Neural cell (in vitro differentiated cells): ENCODE measurements around the gene TMEM259. TPM values are rescaled to one million over a fixed set of nuclear protein-coding genes. Genes with fewer than 3 reads are reported as not detected.
A peak's percentile ranks its signal among the peaks of the same experiment; 100 is the strongest.

ENCODE experiments used
- H2AFZ ChIP-seq: fragments of 200-600, 300-800 bp; sonication (generic), shearing (Covaris generic); 2 replicates; pipeline ENCODE4 v1.6.0; 2014; ENCODE audit warnings: low read depth, mild to moderate bottlenecking, antibody characterized with exemption, low read length, moderate library complexity
- H3F3A ChIP-seq: fragments of 200-600 bp; shearing (Covaris generic); 2 replicates; pipeline ENCODE4 v1.6.1; 2016; ENCODE audit warnings: mild to moderate bottlenecking, moderate library complexity, mixed read lengths, antibody characterized with exemption, low read length; ENCODE audit not compliant: insufficient read depth, poor library complexity, severe bottlenecking
- H3K27ac ChIP-seq: fragments of 200-600, 300-800 bp; sonication (generic), shearing (Covaris generic); 2 replicates; pipeline ENCODE4 v1.5.1; 2014; ENCODE audit warnings: mild to moderate bottlenecking, low read length, moderate library complexity
- H3K27me3 ChIP-seq: fragments of 300-800, 200-600 bp; sonication (generic), shearing (Covaris generic); 2 replicates; pipeline ENCODE4 v1.6.0; 2014; ENCODE audit warnings: mild to moderate bottlenecking, low read depth, low read length, moderate library complexity; ENCODE audit not compliant: insufficient read depth
- H3K36me3 ChIP-seq: fragments of 300-800, 200-600 bp; sonication (generic), shearing (Covaris generic); 2 replicates; pipeline ENCODE4 v1.5.1; 2014; ENCODE audit warnings: mild to moderate bottlenecking, antibody characterized with exemption, low read length, moderate library complexity; ENCODE audit not compliant: insufficient read depth
- H3K4me2 ChIP-seq: fragments of 300-800, 200-600 bp; sonication (generic), shearing (Covaris generic); 2 replicates; pipeline ENCODE4 v1.6.0; 2014; ENCODE audit warnings: mild to moderate bottlenecking, low read length
- H3K4me3 ChIP-seq: fragments of 300-800, 200-600 bp; sonication (generic), shearing (Covaris generic); 2 replicates; pipeline ENCODE4 v1.5.1; 2014; ENCODE audit warnings: mild to moderate bottlenecking, low read length, moderate library complexity
- H3K79me2 ChIP-seq: fragments of 200-600 bp; shearing (Covaris generic); replicated peaks from 2 replicates; pipeline ENCODE4 v1.6.0; 2014; ENCODE audit warnings: mild to moderate bottlenecking, low read length, moderate library complexity; ENCODE audit not compliant: insufficient read depth
- H3K9ac ChIP-seq: fragments of 300-800, 200-600 bp; sonication (generic), shearing (Covaris generic); 2 replicates; pipeline ENCODE4 v1.6.1; 2016; ENCODE audit warnings: mild to moderate bottlenecking, low read length, mixed read lengths
- H3K9me2 ChIP-seq: fragments of 200-600 bp; shearing (Covaris generic); 2 replicates; pipeline ENCODE4 v1.6.1; 2016; ENCODE audit warnings: mild to moderate bottlenecking, low read length, mixed read lengths; ENCODE audit not compliant: insufficient read depth
- H3K9me3 ChIP-seq: fragments of 200-600, 300-800 bp; sonication (generic), shearing (Covaris generic); 2 replicates; pipeline ENCODE4 v1.6.1; 2016; ENCODE audit warnings: mild to moderate bottlenecking, mixed run types, low read length, moderate library complexity, mixed read lengths
- H4K20me1 ChIP-seq: fragments of 200-600 bp; shearing (Covaris generic); 2 replicates; pipeline ENCODE4 v1.6.1; 2016; ENCODE audit warnings: mild to moderate bottlenecking, mixed run types; ENCODE audit not compliant: insufficient read depth
- EP300 ChIP-seq: fragments of 450-650 bp; conservative IDR thresholded peaks from 2 replicates; pipeline ENCODE4 v1.6.1; 2014; ENCODE audit warnings: antibody characterized with exemption, mild to moderate bottlenecking, moderate library complexity; ENCODE audit not compliant: poor library complexity, severe bottlenecking
- EZH2 ChIP-seq: fragments of 200-600, 300-800 bp; shearing (Covaris generic), sonication (generic); IDR thresholded peaks from 2 replicates; pipeline ENCODE4 v1.6.1; 2014; ENCODE audit warnings: antibody characterized with exemption, low read length, borderline replicate concordance, mild to moderate bottlenecking; ENCODE audit not compliant: insufficient read depth, poor library complexity, severe bottlenecking
- MXI1 ChIP-seq: fragments of 450-650 bp; conservative IDR thresholded peaks from 2 replicates; pipeline ENCODE4 v1.6.1; 2014; ENCODE audit warnings: antibody characterized with exemption, mild to moderate bottlenecking; ENCODE audit not compliant: poor library complexity, severe bottlenecking
- POLR2AphosphoS5 ChIP-seq: IDR thresholded peaks from 2 replicates; pipeline ENCODE4 v1.6.1; 2012
- RAD21 ChIP-seq: fragments of 450-650 bp; conservative IDR thresholded peaks from 2 replicates; pipeline ENCODE4 v1.6.1; 2014; ENCODE audit warnings: antibody characterized with exemption, mild to moderate bottlenecking, moderate library complexity
- REST ChIP-seq: IDR thresholded peaks from 2 replicates; pipeline ENCODE4 v1.6.1; 2012; ENCODE audit warnings: borderline replicate concordance
- SMC3 ChIP-seq: fragments of 450-650 bp; conservative IDR thresholded peaks from 2 replicates; pipeline ENCODE4 v1.6.1; 2014; ENCODE audit warnings: antibody characterized with exemption, mild to moderate bottlenecking, moderate library complexity; ENCODE audit not compliant: poor library complexity
- TAF1 ChIP-seq: IDR thresholded peaks from 2 replicates; pipeline ENCODE4 v1.6.1; 2012; ENCODE audit warnings: low read depth
- polyA plus RNA-seq: library from polyadenylated mRNA; depleted of rRNA; stranded (reverse); fragments of >200 nt; gene quantifications from 2 replicates; pipeline ENCODE4 v1.2.3, GENCODE V29; 2014
- TF ChIP-seq, protein P1 (sequence below): fragments of 450-650 bp; IDR thresholded peaks from 2 replicates; pipeline ENCODE4 v1.5.1; 2014; ENCODE audit warnings: antibody characterized with exemption, mild to moderate bottlenecking, moderate library complexity; ENCODE audit not compliant: poor library complexity, severe bottlenecking

TMEM259 gene
- polyA plus RNA-seq, 1 donor from 2014 or later = 176 TPM

- Histone ChIP-seq H3K9ac (no peak overlapping the region), H3K9me2 (no peaks in the 10 kb centered on the region), H3K4me2 (no peak overlapping the region), H3K4me3 (no peak overlapping the region), H2AFZ (no peak overlapping the region), H3K79me2 (no peaks in the 10 kb centered on the region), H3F3A (no peaks in the 10 kb centered on the region), H3K27ac (no peak overlapping the region), H3K9me3 (no peaks in the 10 kb centered on the region), H3K27me3 (peaks cover 25% of the 10 kb centered on the region), H4K20me1 (no peaks in the 10 kb centered on the region), H3K36me3 (no peaks in the 10 kb centered on the region)
- no peak for TF ChIP-seq REST
Measured at GRCh38 chr19:1002600-1002999, 18.3 kb downstream of the TMEM259 start.

GRCh38 chr19:1001538-1002166 is 19.3 kb downstream of the TMEM259 start:
- Histone ChIP-seq H3F3A (no peaks in the 10 kb centered on the region), H3K79me2 (no peaks in the 10 kb centered on the region), H3K27ac (no peak overlapping the region), H3K9me2 (no peaks in the 10 kb centered on the region), H3K27me3 (peaks cover 25% of the 10 kb centered on the region), H3K4me3 (no peak overlapping the region), H3K36me3 (no peaks in the 10 kb centered on the region), H4K20me1 (no peaks in the 10 kb centered on the region), H3K4me2 (no peak overlapping the region), H3K9ac (no peak overlapping the region), H3K9me3 (no peaks in the 10 kb centered on the region), H2AFZ (no peak overlapping the region)
- TF ChIP-seq POLR2AphosphoS5 (no peak), EZH2 (no peak), TAF1 (no peak), MXI1 (peak; percentile 23), SMC3 (peak; percentile 84), EP300 (no peak), REST (no peak), RAD21 (peak; percentile 81)
- TF ChIP-seq, protein P1, sequence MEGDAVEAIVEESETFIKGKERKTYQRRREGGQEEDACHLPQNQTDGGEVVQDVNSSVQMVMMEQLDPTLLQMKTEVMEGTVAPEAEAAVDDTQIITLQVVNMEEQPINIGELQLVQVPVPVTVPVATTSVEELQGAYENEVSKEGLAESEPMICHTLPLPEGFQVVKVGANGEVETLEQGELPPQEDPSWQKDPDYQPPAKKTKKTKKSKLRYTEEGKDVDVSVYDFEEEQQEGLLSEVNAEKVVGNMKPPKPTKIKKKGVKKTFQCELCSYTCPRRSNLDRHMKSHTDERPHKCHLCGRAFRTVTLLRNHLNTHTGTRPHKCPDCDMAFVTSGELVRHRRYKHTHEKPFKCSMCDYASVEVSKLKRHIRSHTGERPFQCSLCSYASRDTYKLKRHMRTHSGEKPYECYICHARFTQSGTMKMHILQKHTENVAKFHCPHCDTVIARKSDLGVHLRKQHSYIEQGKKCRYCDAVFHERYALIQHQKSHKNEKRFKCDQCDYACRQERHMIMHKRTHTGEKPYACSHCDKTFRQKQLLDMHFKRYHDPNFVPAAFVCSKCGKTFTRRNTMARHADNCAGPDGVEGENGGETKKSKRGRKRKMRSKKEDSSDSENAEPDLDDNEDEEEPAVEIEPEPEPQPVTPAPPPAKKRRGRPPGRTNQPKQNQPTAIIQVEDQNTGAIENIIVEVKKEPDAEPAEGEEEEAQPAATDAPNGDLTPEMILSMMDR = peak; percentile 87
